Measurements from ENCODE around the gene SLC12A5. TPM values are rescaled to one million over a fixed set of nuclear protein-coding genes. Genes with fewer than 3 reads are reported as not detected.

The SLC12A5 gene
- total RNA-seq, 1 experiment from 2014 or later: 8.7 TPM

- TF ChIP-seq EZH2 (IDR thresholded peaks at IDR 0.05; ENCODE audit: low read depth) (no peak), CTCF (conservative IDR thresholded peaks at IDR 0.05) (no peak)
- Histone ChIP-seq H3K9me2 (ENCODE audit: insufficient read depth) (no peaks in the 10 kb centered on the region), H3K27me3 (ENCODE audit: insufficient read depth, low read depth) (no peaks in the 10 kb centered on the region), H3K27ac (no peak overlapping the region), H3K36me3 (ENCODE audit: low read depth) (no peaks in the 10 kb centered on the region), H3K4me2 (no peak overlapping the region), H3K9me3 (ENCODE audit: insufficient read depth, low read depth) (no peaks in the 10 kb centered on the region), H3K79me2 (ENCODE audit: low read depth) (no peaks in the 10 kb centered on the region), H3K4me1 (replicated peaks; ENCODE audit: insufficient read depth) (peaks cover 45% of the 10 kb centered on the region), H3K4me3 (no peak overlapping the region), H4K20me1 (ENCODE audit: insufficient read depth) (no peaks in the 10 kb centered on the region), H2AFZ (no peak overlapping the region), H3F3A (ENCODE audit: insufficient read depth, low read depth) (peaks cover 38% of the 10 kb centered on the region)
- intact Hi-C loops (cut with micrococcal nuclease; ENCODE audit: unreplicated experiment): loop anchor here (10.0 kb wide), 1 partner anchor 402 kb away; no protein-coding TSS in a partner anchor
- POLR2A ChIA-PET (ENCODE audit: unreplicated experiment): no interaction called here
- no peak for DNase-seq
- CTCF ChIA-PET: interaction anchor here (0.5 to 0.6 kb wide), 2 partner anchors 8 to 139 kb away, joined by 3 to 7 read pairs; no protein-coding TSS in a partner anchor
- BruUV-seq (replicated peaks): no TSS peak
Observed at GRCh38 chr20:45997187-45997586, 31.8 kb upstream of the SLC12A5 start.

- H3F3A ChIP-seq (ENCODE audit: insufficient read depth, low read depth): peaks cover 33% of the 10 kb centered on the region
- no peak overlapping the region for H2AFZ ChIP-seq
- no peak overlapping the region for H3K4me3 ChIP-seq
- no peaks in the 10 kb centered on the region for H3K9me2 ChIP-seq (ENCODE audit: insufficient read depth)
- no peak for DNase-seq
- intact Hi-C loops (cut with micrococcal nuclease; ENCODE audit: unreplicated experiment): loop anchor here (10.0 kb wide), 1 partner anchor 404 kb away; no protein-coding TSS in a partner anchor
- H3K9me3 ChIP-seq (ENCODE audit: insufficient read depth, low read depth): no peaks in the 10 kb centered on the region
- H3K27ac ChIP-seq: no peak overlapping the region
- CTCF ChIA-PET: interaction anchor here (0.6 kb wide), 1 partner anchor 349 kb away, joined by 8 read pairs; no protein-coding TSS in a partner anchor
- H3K27me3 ChIP-seq (ENCODE audit: insufficient read depth, low read depth): no peaks in the 10 kb centered on the region
- BruUV-seq (replicated peaks): no TSS peak
- no peaks in the 10 kb centered on the region for H3K79me2 ChIP-seq (ENCODE audit: low read depth)
- TF ChIP-seq EZH2 (IDR thresholded peaks at IDR 0.05; ENCODE audit: low read depth) (no peak), CTCF (conservative IDR thresholded peaks at IDR 0.05) (no peak)
- peaks cover 40% of the 10 kb centered on the region for H3K4me1 ChIP-seq (replicated peaks; ENCODE audit: insufficient read depth)
- H4K20me1 ChIP-seq (ENCODE audit: insufficient read depth): no peaks in the 10 kb centered on the region
- H3K4me2 ChIP-seq: no peak overlapping the region
- POLR2A ChIA-PET (ENCODE audit: unreplicated experiment): no interaction called here
- H3K36me3 ChIP-seq (ENCODE audit: low read depth): no peaks in the 10 kb centered on the region
Observed at GRCh38 chr20:45998337-45998736, 30.7 kb upstream of the SLC12A5 start.

- Histone ChIP-seq H3K27ac (no peak overlapping the region), H3K4me2 (no peak overlapping the region), H3K4me3 (no peak overlapping the region), H3K4me1 (replicated peaks; ENCODE audit: insufficient read depth) (peaks cover 40% of the 10 kb centered on the region), H3K9me2 (ENCODE audit: insufficient read depth) (no peaks in the 10 kb centered on the region), H3K9me3 (ENCODE audit: insufficient read depth, low read depth) (no peaks in the 10 kb centered on the region), H3F3A (ENCODE audit: insufficient read depth, low read depth) (peaks cover 31% of the 10 kb centered on the region), H3K27me3 (ENCODE audit: insufficient read depth, low read depth) (no peaks in the 10 kb centered on the region), H4K20me1 (ENCODE audit: insufficient read depth) (no peaks in the 10 kb centered on the region), H3K36me3 (ENCODE audit: low read depth) (no peaks in the 10 kb centered on the region), H3K79me2 (ENCODE audit: low read depth) (no peaks in the 10 kb centered on the region), H2AFZ (no peak overlapping the region)
- intact Hi-C loops (cut with micrococcal nuclease; ENCODE audit: unreplicated experiment): loop anchor here (10.0 kb wide), 1 partner anchor 404 kb away; no protein-coding TSS in a partner anchor
- BruUV-seq (replicated peaks): no TSS peak
- DNase-seq: no peak
- ChIA-PET POLR2A (ENCODE audit: unreplicated experiment) (no interaction called here), CTCF (interaction anchor here (0.6 kb wide), 1 partner anchor 348 kb away, joined by 8 read pairs; no protein-coding TSS in a partner anchor)
- TF ChIP-seq EZH2 (IDR thresholded peaks at IDR 0.05; ENCODE audit: low read depth) (no peak), CTCF (conservative IDR thresholded peaks at IDR 0.05) (no peak)
Observed at GRCh38 chr20:45998761-45999160, 30.3 kb upstream of the SLC12A5 start.
